Measurements from ENCODE around the gene HOXA13.

DNA sequence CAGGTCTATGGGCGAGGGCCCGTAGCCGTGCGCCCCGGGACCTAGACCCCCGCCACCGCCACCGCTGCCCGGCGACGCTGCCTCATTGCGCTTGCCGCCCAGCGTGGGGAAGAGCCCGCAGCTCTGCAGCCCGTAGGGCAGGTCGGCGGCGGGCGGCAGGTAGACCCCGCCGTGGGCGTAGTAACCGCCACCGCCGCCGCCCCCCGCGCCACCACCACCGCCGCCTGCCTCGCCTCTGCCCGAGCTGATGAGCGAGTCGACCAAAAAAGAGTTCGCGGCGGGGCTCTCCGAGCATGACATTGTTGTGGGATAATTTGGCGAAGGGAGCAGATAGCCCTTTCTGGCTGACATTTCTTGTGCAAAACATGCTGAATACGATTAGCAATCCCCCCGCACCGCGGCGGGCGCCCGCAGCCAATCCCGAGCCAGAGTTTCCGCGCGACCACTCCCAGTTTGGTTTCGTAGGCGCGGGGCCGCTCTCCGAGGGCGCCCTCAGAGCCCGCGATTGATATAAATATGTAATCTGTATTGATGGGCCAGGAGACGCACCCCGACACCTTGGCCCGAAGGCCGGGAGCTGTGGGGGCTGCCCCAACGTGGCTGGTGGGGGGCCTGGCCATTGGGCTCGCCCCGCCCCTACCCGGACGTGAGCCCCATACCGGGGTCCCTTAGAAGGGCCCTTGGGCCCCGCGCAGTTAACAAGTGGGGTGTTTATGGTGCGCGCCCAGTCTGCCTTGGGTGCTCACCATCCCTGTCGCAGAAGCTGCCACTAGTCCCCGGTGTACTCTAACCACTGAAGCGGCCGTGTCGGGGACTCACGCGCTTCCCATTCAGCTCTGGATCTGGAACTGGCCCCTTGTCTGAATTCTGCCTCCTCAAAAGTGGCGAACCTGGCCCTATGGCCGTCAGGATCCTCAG is 25.7 kb downstream of the HOXA13 start, which contains the start of gene HOXA10:
- TF ChIP-seq, protein P1, sequence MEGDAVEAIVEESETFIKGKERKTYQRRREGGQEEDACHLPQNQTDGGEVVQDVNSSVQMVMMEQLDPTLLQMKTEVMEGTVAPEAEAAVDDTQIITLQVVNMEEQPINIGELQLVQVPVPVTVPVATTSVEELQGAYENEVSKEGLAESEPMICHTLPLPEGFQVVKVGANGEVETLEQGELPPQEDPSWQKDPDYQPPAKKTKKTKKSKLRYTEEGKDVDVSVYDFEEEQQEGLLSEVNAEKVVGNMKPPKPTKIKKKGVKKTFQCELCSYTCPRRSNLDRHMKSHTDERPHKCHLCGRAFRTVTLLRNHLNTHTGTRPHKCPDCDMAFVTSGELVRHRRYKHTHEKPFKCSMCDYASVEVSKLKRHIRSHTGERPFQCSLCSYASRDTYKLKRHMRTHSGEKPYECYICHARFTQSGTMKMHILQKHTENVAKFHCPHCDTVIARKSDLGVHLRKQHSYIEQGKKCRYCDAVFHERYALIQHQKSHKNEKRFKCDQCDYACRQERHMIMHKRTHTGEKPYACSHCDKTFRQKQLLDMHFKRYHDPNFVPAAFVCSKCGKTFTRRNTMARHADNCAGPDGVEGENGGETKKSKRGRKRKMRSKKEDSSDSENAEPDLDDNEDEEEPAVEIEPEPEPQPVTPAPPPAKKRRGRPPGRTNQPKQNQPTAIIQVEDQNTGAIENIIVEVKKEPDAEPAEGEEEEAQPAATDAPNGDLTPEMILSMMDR (IDR thresholded peaks at IDR 0.05), result no peak
- TF ChIP-seq POLR2A (IDR thresholded peaks at IDR 0.05; ENCODE audit: low read depth) (no peak), POLR2AphosphoS5 (IDR thresholded peaks at IDR 0.05) (no peak)
